OCI-LY7 (cell line): Measurements from ENCODE around the gene NRXN2. TPM values are rescaled to one million over a fixed set of nuclear protein-coding genes. Genes with fewer than 3 reads are reported as not detected.

ENCODE experiments used
- BruUV-seq: library from RNA; stranded (reverse); fragments of 400-500 nt; replicated peaks from 2 replicates; lab custom pipeline; 2021; lab: Mats Ljungman, UMichigan
- CTCF ChIA-PET: fragments of 300-600 bp; sonication (Branson Sonifier 250); formaldehyde crosslinking; loops from one replicate; lab custom pipeline; 2022; ENCODE audit warnings: antibody characterized with exemption; ENCODE audit not compliant: unreplicated experiment; lab: Charles Lee
- POLR2A ChIA-PET: fragments of 300-600 bp; sonication (Branson Sonifier 250); formaldehyde crosslinking; loops from one replicate; lab custom pipeline; 2022; ENCODE audit warnings: antibody characterized with exemption; lab: Charles Lee
- DNase-seq: peaks from one replicate; pipeline ENCODE4 v3.0.0-alpha.2; 2015; ENCODE audit warnings: low spot score
- H2AFZ ChIP-seq: fragments of 200-600 bp; sonication (generic), shearing (Covaris generic); 2 replicates; pipeline ENCODE4 v1.6.1; 2014; ENCODE audit warnings: mild to moderate bottlenecking, antibody characterized with exemption, low read length, moderate library complexity
- H3K27ac ChIP-seq: fragments of 200-600 bp; sonication (generic); 2 replicates; pipeline ENCODE4 v1.5.1; 2014; ENCODE audit warnings: mixed run types, low read depth, mild to moderate bottlenecking, moderate library complexity, low read length, inconsistent platforms; ENCODE audit not compliant: poor library complexity, severe bottlenecking
- H3K36me3 ChIP-seq: fragments of 200-600 bp; sonication (generic); 2 replicates; pipeline ENCODE4 v1.6.1; 2014; ENCODE audit warnings: mild to moderate bottlenecking, antibody characterized with exemption, low read length, moderate library complexity, mixed read lengths; ENCODE audit not compliant: insufficient read depth
- H3K4me1 ChIP-seq: fragments of 200-600 bp; sonication (generic); 2 replicates; pipeline ENCODE4 v1.5.1; 2014; ENCODE audit warnings: mild to moderate bottlenecking, low read length; ENCODE audit not compliant: insufficient read depth, poor library complexity, severe bottlenecking
- H3K4me2 ChIP-seq: fragments of 200-600 bp; sonication (generic); 2 replicates; pipeline ENCODE4 v1.6.1; 2014; ENCODE audit warnings: mild to moderate bottlenecking, low read length
- H3K4me3 ChIP-seq: fragments of 200-600 bp; sonication (generic); 2 replicates; pipeline ENCODE4 v1.5.1; 2014; ENCODE audit warnings: mild to moderate bottlenecking, low read depth, low read length; ENCODE audit not compliant: poor library complexity, severe bottlenecking
- H3K79me2 ChIP-seq: fragments of 200-600 bp; sonication (generic); 2 replicates; pipeline ENCODE4 v1.6.1; 2016; ENCODE audit warnings: low read depth, mild to moderate bottlenecking, low read length, moderate library complexity, mixed read lengths; ENCODE audit not compliant: insufficient read depth
- H3K9me2 ChIP-seq: fragments of 200-600 bp; sonication (generic); 2 replicates; pipeline ENCODE4 v1.6.1; 2016; ENCODE audit warnings: mild to moderate bottlenecking, low read length, mixed read lengths; ENCODE audit not compliant: insufficient read depth
- H3K9me3 ChIP-seq: fragments of 200-600 bp; sonication (generic); 2 replicates; pipeline ENCODE4 v1.6.1; 2014; ENCODE audit warnings: mild to moderate bottlenecking, mixed run types, low read length, mixed read lengths
- H4K20me1 ChIP-seq: fragments of 200-600 bp; sonication (generic); 2 replicates; pipeline ENCODE4 v1.6.1; 2014; ENCODE audit warnings: mild to moderate bottlenecking, antibody characterized with exemption, low read length, moderate library complexity, mixed read lengths; ENCODE audit not compliant: insufficient read depth
- CTCF ChIP-seq: fragments of 200-600 bp; sonication (generic); conservative IDR thresholded peaks from 2 replicates; pipeline ENCODE4 v1.5.1; 2014; ENCODE audit warnings: mild to moderate bottlenecking, antibody characterized with exemption, low read length, moderate library complexity, mixed read lengths
- EZH2phosphoT487 ChIP-seq: fragments of 200-600 bp; sonication (generic); IDR thresholded peaks from 2 replicates; pipeline ENCODE4 v1.6.1; 2018; ENCODE audit warnings: low read depth, borderline replicate concordance, mild to moderate bottlenecking, mixed run types, antibody characterized with exemption, low read length, moderate library complexity, mixed read lengths
- intact Hi-C: fragments of 100-400 bp; cut with micrococcal nuclease; formaldehyde crosslinking; loops from one replicate; pipeline ENCODE4 v1.10.0; 2022; ENCODE audit not compliant: unreplicated experiment
- total RNA-seq, 2 experiments: library from RNA; depleted of rRNA in 1 of 2; stranded (reverse); fragments of >200 nt in 1 of 2; shearing (Covaris generic) in 1 of 2; gene quantifications; 2 replicates each; pipeline ENCODE4 v1.2.3, GENCODE V29; 2014 to 2022

Gene NRXN2
- total RNA-seq, 2 experiments from 2014 or later: 2.4 to 3.3 TPM

GRCh38 chr11:64592656-64593055, 130.3 kb downstream of the NRXN2 start:
- H3K9me2 ChIP-seq: no peaks in the 10 kb centered on the region
- H3K9me3 ChIP-seq: no peaks in the 10 kb centered on the region
- TF ChIP-seq EZH2phosphoT487 (no peak), CTCF (no peak)
- DNase-seq: no peak
- no peaks in the 10 kb centered on the region for H3K4me1 ChIP-seq
- POLR2A ChIA-PET: no interaction called here
- no peaks in the 10 kb centered on the region for H3K36me3 ChIP-seq
- BruUV-seq: no TSS peak
- H3K4me3 ChIP-seq: no peak overlapping the region
- CTCF ChIA-PET: no interaction called here
- H3K4me2 ChIP-seq: no peak overlapping the region
- no peaks in the 10 kb centered on the region for H3K79me2 ChIP-seq
- intact Hi-C loops: no loop called here
- H3K27ac ChIP-seq: no peak overlapping the region
- no peak overlapping the region for H2AFZ ChIP-seq
- H4K20me1 ChIP-seq: no peaks in the 10 kb centered on the region

- no peaks in the 10 kb centered on the region for H3K36me3 ChIP-seq
- no TSS peak for BruUV-seq
- POLR2A ChIA-PET: no interaction called here
- H3K9me2 ChIP-seq: no peaks in the 10 kb centered on the region
- intact Hi-C loops: no loop called here
- H3K4me2 ChIP-seq: no peak overlapping the region
- no peaks in the 10 kb centered on the region for H4K20me1 ChIP-seq
- no peaks in the 10 kb centered on the region for H3K79me2 ChIP-seq
- TF ChIP-seq EZH2phosphoT487 (no peak), CTCF (no peak)
- no peak overlapping the region for H3K4me3 ChIP-seq
- H3K4me1 ChIP-seq: no peaks in the 10 kb centered on the region
- H3K9me3 ChIP-seq: no peaks in the 10 kb centered on the region
- H3K27ac ChIP-seq: no peak overlapping the region
- CTCF ChIA-PET: no interaction called here
- no peak for DNase-seq
- no peak overlapping the region for H2AFZ ChIP-seq
Observed at GRCh38 chr11:64592234-64592615, 130.8 kb downstream of the NRXN2 start.

GRCh38 chr11:64591257-64592233, 131.5 kb downstream of the NRXN2 start:
- Histone ChIP-seq H4K20me1 (no peaks in the 10 kb centered on the region), H2AFZ (no peak overlapping the region), H3K9me2 (no peaks in the 10 kb centered on the region), H3K9me3 (no peaks in the 10 kb centered on the region), H3K4me2 (no peak overlapping the region), H3K4me3 (no peak overlapping the region), H3K27ac (no peak overlapping the region), H3K79me2 (no peaks in the 10 kb centered on the region), H3K36me3 (no peaks in the 10 kb centered on the region), H3K4me1 (no peaks in the 10 kb centered on the region)
- DNase-seq: no peak
- intact Hi-C loops: no loop called here
- ChIA-PET POLR2A (no interaction called here), CTCF (no interaction called here)
- no TSS peak for BruUV-seq
- TF ChIP-seq EZH2phosphoT487 (no peak), CTCF (no peak)
